Erythroblast (primary cell): ENCODE measurements around the gene TAOK3.
"Not testable (repeated sequence)": the region's sequence is repeated elsewhere in the genome, so short reads cannot be mapped to it uniquely, and the experiment has no call there.

Experiments
- DNase-seq, 2 experiments: peaks; one replicate each; lab custom pipeline; 2025; lab: John Stamatoyannopoulos, UW
- GATA1 ChIP-seq: IDR thresholded peaks from 2 replicates; pipeline ENCODE4 v1.6.1; 2011; ENCODE audit warnings: low read depth, mild to moderate bottlenecking, control low read depth, low read length, moderate library complexity
- POLR2A ChIP-seq: IDR thresholded peaks from 2 replicates; pipeline ENCODE4 v1.6.1; 2011; ENCODE audit warnings: mild to moderate bottlenecking, low read length

TAOK3 gene

GRCh38 chr12:118312578-118312977, 60.1 kb downstream of the TAOK3 start:
- no peak for DNase-seq
- TF ChIP-seq GATA1 (no peak), POLR2A (no peak)

DNA sequence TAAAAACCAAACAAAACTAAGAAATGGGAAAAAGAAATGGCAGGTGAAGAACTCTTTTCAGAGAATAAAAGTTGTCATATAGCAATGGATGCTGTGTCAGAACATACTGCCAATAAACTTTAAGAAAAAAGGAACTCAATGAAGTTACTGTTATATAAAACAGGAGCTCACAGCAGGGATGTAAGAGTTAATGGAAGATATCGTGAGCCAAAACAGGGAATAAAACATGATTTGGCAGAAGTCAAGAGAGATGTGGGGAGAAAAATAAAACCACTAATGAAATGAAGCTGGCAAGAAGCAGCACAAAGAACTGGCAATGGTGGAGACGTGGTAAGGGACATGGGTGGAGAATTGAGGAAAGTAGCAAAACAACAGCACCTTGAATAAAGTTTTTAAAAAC, 61.0 kb downstream of the TAOK3 start:
- TF ChIP-seq GATA1 (no peak), POLR2A (no peak)
- DNase-seq = no peak

DNA sequence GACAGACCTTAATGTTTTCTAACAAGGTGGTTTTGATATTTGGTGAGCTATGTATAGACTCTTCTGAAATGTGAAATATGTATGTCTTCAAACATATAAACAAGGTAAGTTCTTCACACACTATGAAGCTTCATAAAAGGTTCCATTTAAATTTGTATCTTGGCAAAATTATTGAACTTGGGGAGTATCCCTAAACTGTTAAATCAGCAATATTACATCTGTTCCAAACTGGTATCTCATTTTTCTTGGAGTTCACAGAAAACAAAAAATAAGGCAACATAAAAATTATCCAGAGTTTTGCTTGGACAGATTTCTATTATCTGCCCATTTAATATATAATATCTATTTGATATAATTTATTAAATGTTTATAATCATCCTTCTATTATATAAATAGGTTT, 62.4 kb downstream of the TAOK3 start:
- TF ChIP-seq GATA1 (no peak), POLR2A (no peak)
- DNase-seq = no peak

GRCh38 chr12:118308006-118308405, 64.7 kb downstream of the TAOK3 start:
- peak in 1 of 2 experiments; percentile 14 for DNase-seq

DNA sequence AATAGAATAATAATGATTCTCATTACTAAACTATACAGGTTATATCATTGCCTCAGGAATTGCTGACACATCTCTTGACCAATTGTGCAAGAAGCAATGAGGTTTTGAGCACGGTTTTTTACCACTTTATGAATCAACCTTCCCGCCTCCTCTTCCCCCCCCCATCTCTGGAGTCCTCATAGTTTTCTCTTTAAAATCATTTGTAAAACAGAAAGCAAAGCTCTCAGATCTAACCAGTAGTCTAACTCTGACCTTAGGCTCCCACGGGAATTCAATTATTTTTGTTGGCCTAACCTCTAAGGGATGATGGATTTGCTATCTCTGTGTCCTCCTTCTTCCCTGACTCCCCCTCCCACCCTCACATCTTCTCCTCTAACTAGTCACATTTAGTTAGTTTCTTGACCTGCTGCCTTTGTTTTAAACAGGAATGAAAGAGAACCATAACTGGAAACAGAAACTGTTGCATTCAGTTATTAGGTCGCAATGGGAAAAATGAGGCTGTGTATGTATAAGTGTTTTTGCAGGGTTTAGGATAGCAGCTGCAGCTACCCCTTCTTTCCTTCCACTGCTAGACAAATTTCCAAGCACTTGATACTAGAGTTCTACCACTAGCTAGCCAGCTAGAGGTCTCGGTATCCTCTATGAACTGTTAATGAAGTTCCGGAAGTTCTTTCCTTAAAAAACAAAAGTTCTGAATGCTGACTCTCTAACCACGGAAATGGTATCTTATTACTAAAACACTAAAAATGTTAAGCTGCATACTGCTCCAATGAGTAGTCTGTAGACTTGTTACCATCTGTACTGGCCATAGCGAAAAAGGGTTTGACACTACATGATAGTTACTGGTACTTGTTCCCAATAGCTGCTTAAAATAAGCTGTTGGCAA, 65.4 kb downstream of the TAOK3 start:
- peak in 1 of 2 experiments; percentile 15 for DNase-seq
- no peak for TF ChIP-seq GATA1
- no peak for TF ChIP-seq POLR2A

DNA sequence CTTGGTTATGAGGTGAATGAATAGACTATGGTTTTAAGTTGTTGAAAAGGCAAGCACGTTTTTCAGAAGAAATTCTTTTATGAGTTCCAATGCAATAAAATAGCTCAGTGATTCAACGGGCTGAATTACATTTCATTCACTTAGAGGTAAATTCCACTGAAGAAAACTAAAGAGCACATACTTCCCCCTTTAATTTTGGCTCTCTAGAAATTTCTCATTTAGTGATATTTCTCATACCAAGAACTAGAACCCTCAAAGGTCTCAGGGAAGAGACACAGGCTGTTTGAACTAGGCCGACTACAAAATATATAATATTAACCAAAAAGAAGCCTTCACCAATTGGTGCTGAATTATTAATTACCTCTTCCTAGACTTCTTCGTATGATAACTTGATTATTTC, 68.6 kb downstream of the TAOK3 start:
- TF ChIP-seq GATA1 (no peak), POLR2A (no peak)
- DNase-seq = no peak

DNA sequence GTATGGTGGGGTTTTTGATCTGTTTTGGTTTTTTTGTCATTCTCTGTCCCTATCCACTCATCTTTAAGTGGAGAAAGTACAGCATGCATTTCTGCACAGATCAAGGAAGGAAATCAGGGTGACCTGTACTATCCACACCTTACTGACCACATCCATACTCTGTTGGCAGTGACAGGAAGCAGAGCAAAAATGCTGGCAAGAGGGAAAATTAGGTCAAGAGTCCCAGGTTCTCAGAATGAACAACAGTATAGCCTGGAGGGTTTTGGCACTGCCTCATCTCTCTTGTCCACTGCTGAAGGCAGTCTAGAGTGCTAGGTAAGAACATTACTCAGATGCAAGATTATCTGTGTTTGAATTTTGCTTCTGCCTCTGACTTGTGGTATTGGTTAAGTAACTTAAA, 70.7 kb downstream of the TAOK3 start:
- DNase-seq = no peak
- TF ChIP-seq POLR2A (no peak), GATA1 (no peak)

GRCh38 chr12:118299791-118300460, 72.8 kb downstream of the TAOK3 start:
- DNase-seq = peak; percentile 11 to 15
- TF ChIP-seq GATA1 = no peak
- no peak for TF ChIP-seq POLR2A

GRCh38 chr12:118297284-118297683, 75.4 kb downstream of the TAOK3 start:
- TF ChIP-seq GATA1 = no peak
- no peak for TF ChIP-seq POLR2A
- DNase-seq = no peak

DNA sequence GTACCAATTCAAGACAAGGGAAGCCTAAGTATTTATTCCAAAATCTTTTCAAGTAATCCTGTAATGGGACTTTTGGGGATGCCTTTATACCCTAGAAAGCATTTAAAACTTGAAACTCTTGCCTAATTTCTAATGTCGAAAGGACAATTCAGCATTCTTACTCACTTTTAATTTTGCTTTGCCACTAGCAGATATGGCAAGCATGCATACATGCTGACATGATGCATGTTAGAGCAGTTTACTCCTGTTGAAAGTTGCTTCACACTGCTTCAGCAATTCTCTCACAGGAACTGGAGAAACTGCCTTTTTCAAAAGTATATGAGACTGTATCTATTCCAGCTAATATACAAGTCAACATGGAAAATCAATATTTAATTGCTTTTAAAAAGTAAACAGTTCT, 79.9 kb downstream of the TAOK3 start:
- no peak for TF ChIP-seq POLR2A
- DNase-seq = no peak

DNA sequence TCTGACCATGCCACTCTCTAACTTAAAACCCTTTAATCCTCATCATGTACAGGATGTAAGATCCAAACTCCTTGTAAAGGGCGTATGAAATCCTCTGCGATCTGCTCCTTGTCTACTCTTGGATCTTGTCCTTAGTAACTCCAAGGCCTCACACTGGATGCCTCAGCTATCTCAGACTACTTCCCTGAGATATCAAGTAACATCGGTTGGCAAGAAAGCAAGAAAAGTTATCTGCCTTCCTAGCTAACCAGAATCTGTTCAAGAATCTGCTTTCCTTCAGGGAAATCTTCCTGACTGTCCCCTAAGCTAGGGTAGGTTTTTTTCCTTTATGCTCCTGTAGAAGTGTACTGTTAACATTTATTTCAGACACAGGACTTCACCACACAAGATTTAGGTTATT, 82.6 kb downstream of the TAOK3 start:
- no peak for TF ChIP-seq POLR2A
- no peak for TF ChIP-seq GATA1
- DNase-seq = peak in 1 of 2 experiments; percentile 11

- DNase-seq = peak; percentile 75 to 87
- TF ChIP-seq POLR2A (no peak), GATA1 (no peak)
These were observed 84.5 kb downstream of the TAOK3 start for GRCh38 chr12:118288174-118288573.

DNA sequence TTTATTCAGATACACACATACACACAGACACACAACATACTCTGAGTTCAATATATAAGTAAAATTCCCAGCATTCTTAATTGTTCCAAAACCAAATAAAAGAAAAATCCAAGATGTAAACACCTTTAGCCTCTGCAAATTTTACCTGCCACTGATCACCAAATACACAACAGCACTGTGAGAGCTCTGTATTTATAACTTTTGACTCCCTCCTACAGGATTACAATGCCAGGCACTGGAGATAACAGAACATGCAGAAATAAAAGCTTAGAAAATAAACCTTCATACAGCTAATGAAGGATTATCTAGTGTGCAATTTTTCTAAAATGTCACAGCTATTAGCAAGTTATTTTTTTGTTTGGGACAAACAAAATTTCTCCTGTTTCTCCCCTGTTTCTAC, 85.0 kb downstream of the TAOK3 start:
- peak in 1 of 2 experiments; percentile 38 for DNase-seq
- no peak for TF ChIP-seq POLR2A
- TF ChIP-seq GATA1 = no peak

DNA sequence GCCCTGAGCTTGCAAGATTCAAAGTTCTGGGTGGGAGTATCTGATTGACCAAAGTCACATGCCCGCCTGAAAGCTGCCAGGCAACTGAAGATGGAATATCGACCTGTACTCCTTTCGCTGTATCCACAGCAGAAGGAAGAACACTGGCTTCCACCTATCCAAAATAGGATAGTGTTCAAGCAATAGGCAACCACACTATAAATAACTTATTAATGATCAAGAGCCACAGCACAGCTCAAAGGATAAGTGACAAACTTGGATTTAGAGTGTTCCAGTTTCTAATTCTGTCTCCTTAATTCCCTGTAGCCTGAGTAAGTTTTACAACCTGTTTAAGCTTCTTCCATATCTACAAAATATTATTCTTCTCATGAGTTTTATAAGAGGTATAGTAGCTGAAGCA, 89.9 kb downstream of the TAOK3 start:
- no peak for TF ChIP-seq POLR2A

DNA sequence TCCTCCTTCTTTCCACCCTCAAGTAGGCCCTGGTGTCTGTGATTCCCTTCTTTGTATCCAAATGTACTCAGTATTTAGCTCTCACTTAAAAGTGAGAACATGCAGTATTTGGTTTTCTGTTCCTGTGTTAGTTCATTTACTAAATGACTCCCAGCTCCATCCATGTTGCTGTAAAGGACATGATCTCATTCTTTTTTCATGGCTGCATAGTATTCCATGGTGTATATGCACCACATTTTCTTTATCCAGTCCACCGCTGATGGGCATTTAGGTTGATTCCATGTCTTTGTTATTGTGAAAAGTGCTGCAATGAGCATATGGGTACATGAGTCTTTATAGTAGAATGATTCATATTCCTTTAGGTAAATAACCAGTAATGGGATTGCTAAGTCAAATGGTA, 94.4 kb downstream of the TAOK3 start:
- not testable (repeated sequence) for DNase-seq

More for the DNA sequence above, 89.9 kb downstream of the TAOK3 start:
- DNase-seq = no peak
